Activated naive CD8-positive, alpha-beta T cell (primary cell): Measurements from ENCODE around the gene MT1F.
A peak's percentile ranks its signal among the peaks of the same experiment; 100 is the strongest.
"Not testable (repeated sequence)": the region's sequence is repeated elsewhere in the genome, so short reads cannot be mapped to it uniquely, and the experiment has no call there.

Experiments
- H3K27ac Mint-ChIP-seq: one replicate; pipeline ENCODE4 v1.8.0; 2021; ENCODE audit warnings: mixed read lengths
- H3K27me3 Mint-ChIP-seq: one replicate; pipeline ENCODE4 v1.8.0; 2021; ENCODE audit warnings: mixed read lengths
- H3K36me3 Mint-ChIP-seq: one replicate; pipeline ENCODE4 v1.8.0; 2021; ENCODE audit warnings: mixed read lengths
- H3K4me1 Mint-ChIP-seq: one replicate; pipeline ENCODE4 v1.8.0; 2021; ENCODE audit warnings: low read depth, mixed read lengths
- H3K4me3 Mint-ChIP-seq: one replicate; pipeline ENCODE4 v1.8.0; 2021; ENCODE audit warnings: mild to moderate bottlenecking, mixed read lengths
- H3K9me3 Mint-ChIP-seq: one replicate; pipeline ENCODE4 v1.8.0; 2021; ENCODE audit warnings: low read depth, mixed read lengths

MT1F gene

DNA sequence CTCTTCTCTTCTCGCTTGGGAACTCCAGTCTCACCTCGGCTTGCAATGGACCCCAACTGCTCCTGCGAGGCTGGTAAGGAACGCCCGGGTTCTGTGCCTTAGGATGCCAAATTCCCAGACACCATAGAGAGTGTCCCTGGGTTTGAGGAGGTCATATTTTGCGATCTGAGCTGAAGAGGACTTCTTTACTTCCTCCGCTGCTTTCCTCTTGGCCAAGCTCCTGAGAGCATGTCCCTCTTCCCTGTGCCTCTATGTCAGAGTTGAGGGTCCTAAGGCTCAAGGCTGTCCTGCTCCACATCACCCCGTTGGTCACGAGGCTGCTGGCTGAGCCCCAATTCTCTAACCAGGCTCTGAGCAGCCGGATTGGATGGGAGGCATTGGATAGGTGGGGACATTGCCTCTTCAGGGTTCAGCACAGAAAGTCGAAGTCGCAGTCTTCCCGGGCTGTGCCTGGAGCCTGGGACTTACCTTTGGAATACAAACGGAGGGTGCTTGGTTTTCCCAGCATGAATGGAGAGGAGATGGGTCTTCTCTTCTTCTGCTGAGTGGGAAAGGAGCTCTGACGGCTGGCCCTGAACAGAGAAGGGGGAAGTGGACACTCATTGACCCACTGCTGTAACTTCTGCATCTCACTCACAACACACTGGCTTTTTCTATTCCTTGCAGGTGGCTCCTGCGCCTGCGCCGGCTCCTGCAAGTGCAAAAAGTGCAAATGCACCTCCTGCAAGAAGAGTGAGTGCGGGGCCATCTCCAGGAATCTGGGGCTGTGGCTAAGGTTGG, 12.3 kb downstream of the MT1F start:
- Mint-ChIP-seq H3K36me3 (peaks cover 12% of the 10 kb centered on the region), H3K9me3 (no peaks in the 10 kb centered on the region), H3K27me3 (peaks cover 23% of the 10 kb centered on the region), H3K27ac (no peak overlapping the region), H3K4me1 (peaks cover 25% of the 10 kb centered on the region), H3K4me3 (peak overlapping the region; percentile 20)

DNA sequence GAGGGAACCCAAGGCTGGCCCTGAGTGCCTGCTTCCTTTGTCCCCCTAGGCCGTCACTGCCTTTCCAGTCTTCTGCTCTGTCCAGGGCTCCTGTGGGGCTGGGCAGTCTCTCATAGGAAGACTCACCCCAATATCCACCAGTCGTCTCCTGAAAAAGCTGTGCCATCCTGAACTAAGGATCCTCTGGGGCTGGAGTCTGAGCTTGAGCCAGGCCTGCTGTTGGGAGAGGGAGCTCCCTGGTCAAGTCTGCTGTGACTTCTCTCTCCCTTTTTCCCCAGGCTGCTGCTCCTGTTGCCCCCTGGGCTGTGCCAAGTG, 12.8 kb downstream of the MT1F start:
- Mint-ChIP-seq H3K4me1 (peaks cover 29% of the 10 kb centered on the region), H3K27ac (no peak overlapping the region), H3K27me3 (peaks cover 20% of the 10 kb centered on the region), H3K36me3 (peaks cover 9% of the 10 kb centered on the region), H3K9me3 (no peaks in the 10 kb centered on the region), H3K4me3 (no peak overlapping the region)

DNA sequence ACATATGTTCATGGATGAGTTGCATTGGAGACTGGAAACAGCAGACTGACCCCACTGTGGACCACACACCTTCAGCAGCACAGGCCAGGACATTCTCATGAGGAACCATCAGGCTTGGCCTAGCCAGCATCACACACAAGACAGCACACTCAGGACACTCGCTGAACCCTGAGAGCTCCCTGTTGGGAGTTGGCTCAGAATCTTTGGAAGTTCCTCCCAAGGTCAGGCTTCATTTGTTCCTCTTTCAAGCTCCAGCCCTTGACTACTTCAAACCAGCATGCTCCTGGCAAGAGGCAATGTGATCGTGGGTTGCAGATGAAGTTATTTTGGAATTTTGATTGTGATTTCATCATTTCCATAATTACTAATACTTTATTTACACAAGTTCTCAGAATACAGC, 13.9 kb downstream of the MT1F start:
- not testable (repeated sequence) for H3K27ac Mint-ChIP-seq, H3K4me3 Mint-ChIP-seq, H3K9me3 Mint-ChIP-seq, H3K36me3 Mint-ChIP-seq
- peaks cover 19% of the 10 kb centered on the region for H3K27me3 Mint-ChIP-seq
- peaks cover 35% of the 10 kb centered on the region for H3K4me1 Mint-ChIP-seq

DNA sequence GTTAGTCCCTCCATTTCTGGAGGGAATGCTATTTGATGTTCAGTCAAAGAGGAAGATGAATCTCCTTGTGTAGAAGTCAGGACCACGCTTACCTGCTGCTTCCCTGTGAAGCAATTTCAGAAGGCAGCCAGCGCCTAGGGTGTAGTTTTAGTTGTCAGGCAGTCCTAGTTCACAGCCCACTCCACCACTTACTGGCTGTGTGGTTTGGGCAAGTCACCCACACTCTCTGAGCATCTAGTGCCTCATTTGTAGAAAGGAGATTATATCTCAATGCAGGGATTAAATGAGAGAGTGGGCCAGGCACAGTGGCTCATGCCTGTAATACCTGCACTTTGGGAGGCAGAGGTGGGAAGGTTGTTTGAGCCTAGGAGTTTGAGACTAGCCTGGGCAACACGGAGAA, 14.4 kb downstream of the MT1F start:
- H3K4me1 Mint-ChIP-seq = peaks cover 35% of the 10 kb centered on the region
- not testable (repeated sequence) for H3K36me3 Mint-ChIP-seq, H3K27ac Mint-ChIP-seq, H3K9me3 Mint-ChIP-seq, H3K4me3 Mint-ChIP-seq
- H3K27me3 Mint-ChIP-seq = peaks cover 19% of the 10 kb centered on the region

DNA sequence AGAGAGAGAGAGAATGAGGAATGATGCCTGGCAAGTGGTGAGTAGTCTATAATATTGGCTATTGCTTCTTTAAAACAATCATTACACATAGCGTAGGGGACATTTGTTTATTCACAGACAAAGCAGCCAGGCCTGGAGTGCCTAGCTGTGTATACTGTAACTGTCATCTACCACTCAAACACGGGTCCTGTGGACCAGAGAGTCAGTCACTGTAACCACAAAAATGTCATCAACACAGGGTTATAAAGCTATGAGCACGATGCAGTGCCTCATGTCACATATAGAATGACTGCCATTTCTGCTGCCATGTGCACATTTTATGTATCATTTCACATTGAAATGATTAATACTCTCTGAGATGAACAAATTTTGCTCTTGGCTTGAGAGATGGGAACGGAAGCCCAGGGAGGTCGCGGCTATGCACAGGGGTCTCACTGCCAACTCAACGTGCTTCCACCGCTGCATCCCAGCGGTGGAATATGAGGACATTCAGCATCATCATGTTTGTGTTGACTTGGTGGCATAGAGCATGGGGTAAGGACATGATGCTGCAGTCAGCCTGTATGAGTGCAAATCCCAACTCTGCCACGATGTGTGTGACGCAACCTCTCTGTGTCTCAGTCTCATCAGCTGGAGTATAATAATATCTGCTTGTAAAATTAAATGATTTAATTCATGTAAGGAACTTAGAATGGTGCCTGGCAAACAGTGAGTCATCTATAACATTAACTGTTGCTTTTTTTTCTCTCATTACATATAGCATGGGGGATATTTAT, 15.2 kb downstream of the MT1F start:
- Mint-ChIP-seq H3K27me3 (peaks cover 19% of the 10 kb centered on the region), H3K4me3 (no peak overlapping the region), H3K27ac (no peak overlapping the region), H3K4me1 (peaks cover 31% of the 10 kb centered on the region), H3K9me3 (no peaks in the 10 kb centered on the region), H3K36me3 (peaks cover 6% of the 10 kb centered on the region)

DNA sequence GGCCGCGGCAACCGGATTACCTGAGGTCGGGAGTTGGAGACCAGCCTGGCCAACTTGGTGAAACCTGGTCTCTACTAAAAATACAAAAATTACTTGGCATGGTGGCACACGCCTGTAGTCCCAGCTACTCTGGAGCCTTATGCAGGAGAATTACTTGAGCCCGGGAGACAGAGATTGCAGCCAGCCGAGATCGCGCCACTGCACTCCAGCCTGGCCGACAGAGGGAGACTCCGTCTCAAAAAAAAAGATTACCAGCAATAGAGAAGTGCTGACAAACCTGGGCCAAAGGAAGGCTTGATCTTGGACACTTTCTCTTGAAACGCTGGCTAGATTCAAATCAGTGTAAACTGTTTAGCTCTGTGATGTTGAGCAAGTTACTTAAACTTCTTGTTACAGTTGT, 16.2 kb downstream of the MT1F start:
- Mint-ChIP-seq H3K9me3 (no peaks in the 10 kb centered on the region), H3K27me3 (peaks cover 11% of the 10 kb centered on the region), H3K36me3 (peaks cover 4% of the 10 kb centered on the region), H3K4me3 (no peak overlapping the region), H3K27ac (no peak overlapping the region), H3K4me1 (peaks cover 24% of the 10 kb centered on the region)

DNA sequence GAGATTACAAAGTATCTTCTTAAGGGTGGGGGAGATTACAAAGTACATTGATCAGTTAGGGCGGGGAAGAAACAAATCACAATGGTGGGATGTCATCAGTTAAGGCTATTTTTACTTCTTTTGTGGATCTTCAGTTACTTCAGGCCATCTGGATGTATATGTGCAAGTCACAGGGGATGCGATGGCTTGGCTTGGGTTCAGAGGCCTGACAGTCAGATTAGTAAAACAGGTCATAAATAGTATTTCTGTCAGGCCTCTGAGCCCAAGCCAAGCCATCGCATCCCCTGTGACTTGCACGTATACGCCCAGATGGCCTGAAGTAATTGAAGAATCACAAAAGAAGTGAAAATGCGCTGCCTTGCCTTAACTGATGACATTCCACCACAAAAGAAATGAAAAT, 16.8 kb downstream of the MT1F start:
- not testable (repeated sequence) for H3K9me3 Mint-ChIP-seq, H3K36me3 Mint-ChIP-seq, H3K27ac Mint-ChIP-seq, H3K27me3 Mint-ChIP-seq
- peaks cover 19% of the 10 kb centered on the region for H3K4me1 Mint-ChIP-seq
- peak overlapping the region; percentile 81 for H3K4me3 Mint-ChIP-seq

DNA sequence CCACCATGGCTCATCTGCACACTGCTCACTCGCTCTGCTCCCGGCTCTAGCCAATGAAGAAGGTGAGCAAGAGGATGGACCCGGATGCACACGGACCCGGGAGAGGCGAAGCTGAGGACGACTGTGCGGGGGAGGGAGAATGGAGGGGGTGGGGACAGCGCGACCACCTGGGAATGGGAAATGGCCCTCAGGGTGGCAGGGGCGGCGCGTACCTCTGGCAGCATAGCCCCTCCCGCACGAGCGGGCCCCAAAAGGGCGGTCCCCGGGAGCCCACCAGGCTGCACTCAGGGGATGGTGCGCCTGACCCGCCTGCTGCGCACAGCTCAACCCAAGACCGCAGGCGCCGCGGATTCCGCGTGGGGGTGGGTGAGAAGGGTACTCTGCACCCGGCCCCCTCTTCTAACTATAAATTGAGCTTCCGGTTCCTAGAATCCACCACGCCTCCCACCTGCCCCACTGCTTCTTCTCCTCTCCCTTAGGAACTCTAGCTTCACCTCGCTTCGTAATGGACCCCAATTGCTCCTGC, 18.0 kb downstream of the MT1F start:
- peaks cover 2% of the 10 kb centered on the region for H3K36me3 Mint-ChIP-seq
- H3K4me1 Mint-ChIP-seq = peaks cover 16% of the 10 kb centered on the region
- peak overlapping the region; percentile 81 for H3K4me3 Mint-ChIP-seq
- no peaks in the 10 kb centered on the region for H3K9me3 Mint-ChIP-seq
- peaks cover 4% of the 10 kb centered on the region for H3K27me3 Mint-ChIP-seq
- peak overlapping the region; percentile 16 for H3K27ac Mint-ChIP-seq

DNA sequence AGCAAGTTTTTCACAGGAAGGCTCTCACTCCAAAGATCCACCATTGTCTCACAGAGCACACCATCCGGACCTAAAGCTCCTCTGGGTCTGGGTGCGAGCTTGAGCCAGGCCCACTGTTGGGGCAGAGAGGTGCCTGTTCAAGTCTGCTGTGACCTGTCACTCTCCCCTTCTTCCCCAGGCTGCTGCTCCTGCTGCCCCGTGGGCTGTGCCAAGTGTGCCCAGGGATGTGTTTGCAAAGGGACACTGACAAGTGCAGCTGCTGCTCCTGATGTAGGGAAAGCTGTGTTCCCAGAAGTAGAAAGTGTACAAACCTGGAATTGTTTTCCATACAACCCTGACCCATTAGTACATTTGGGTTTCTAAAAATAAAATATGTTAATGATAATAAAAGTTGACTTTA, 19.7 kb downstream of the MT1F start:
- no peak overlapping the region for H3K27ac Mint-ChIP-seq
- H3K36me3 Mint-ChIP-seq = no peaks in the 10 kb centered on the region
- no peaks in the 10 kb centered on the region for H3K27me3 Mint-ChIP-seq
- H3K4me1 Mint-ChIP-seq = peaks cover 21% of the 10 kb centered on the region
- no peaks in the 10 kb centered on the region for H3K9me3 Mint-ChIP-seq
- H3K4me3 Mint-ChIP-seq = no peak overlapping the region

DNA sequence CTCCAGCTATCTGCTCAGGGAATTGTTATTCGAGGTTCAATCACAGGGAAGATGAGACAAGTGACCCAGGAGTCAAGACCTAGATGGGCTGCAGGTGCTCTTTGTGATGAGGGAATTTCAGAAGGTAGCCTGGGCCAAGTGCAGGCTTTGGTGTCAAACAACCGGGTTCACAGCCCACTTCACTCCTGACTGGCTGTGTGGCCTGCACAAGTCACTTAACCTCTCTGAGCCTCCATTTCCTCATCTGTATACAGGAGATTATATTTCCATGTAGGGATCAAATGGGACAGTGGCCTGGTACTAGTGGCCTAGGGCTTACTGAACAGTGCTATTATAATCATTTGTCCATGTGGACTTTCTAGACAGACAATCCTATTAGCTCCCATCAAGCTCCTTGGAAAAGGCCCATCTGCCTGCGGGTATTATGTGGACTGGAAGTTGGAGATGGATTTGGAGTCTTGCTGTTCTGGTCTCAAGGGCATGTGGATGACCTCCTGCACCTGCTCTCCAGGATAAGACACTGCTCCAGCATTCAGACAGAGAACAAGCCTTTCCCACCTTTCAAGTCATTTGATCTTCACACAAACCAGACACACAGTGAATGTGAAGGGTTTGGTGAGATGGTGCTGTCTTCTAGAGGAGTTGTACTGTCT, 21.4 kb downstream of the MT1F start:
- no peak overlapping the region for H3K27ac Mint-ChIP-seq
- peaks cover 2% of the 10 kb centered on the region for H3K36me3 Mint-ChIP-seq
- peaks cover 32% of the 10 kb centered on the region for H3K4me1 Mint-ChIP-seq
- no peak overlapping the region for H3K4me3 Mint-ChIP-seq
- H3K27me3 Mint-ChIP-seq = no peaks in the 10 kb centered on the region
- H3K9me3 Mint-ChIP-seq = no peaks in the 10 kb centered on the region

DNA sequence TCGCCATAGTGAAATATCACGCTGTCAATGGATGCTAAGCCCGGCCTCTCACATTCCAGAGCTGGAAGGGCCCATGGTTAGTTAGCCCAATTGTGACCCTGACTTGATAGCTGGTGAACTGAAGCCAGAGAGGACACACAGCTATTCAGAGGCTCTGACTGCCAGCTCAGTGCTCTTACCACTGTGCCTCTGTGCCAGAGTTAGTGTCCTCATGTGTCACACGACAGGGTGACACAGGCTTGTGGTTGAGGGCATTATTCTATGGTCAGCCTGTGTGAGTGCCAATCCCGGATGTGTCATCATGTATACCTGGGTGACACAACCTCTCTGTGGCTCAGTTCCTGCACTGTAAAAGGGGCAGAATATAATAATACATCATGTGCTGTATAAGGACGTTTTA, 22.1 kb downstream of the MT1F start:
- Mint-ChIP-seq H3K4me3 (no peak overlapping the region), H3K4me1 (peaks cover 29% of the 10 kb centered on the region), H3K27me3 (no peaks in the 10 kb centered on the region), H3K9me3 (no peaks in the 10 kb centered on the region), H3K27ac (no peak overlapping the region), H3K36me3 (peaks cover 2% of the 10 kb centered on the region)

DNA sequence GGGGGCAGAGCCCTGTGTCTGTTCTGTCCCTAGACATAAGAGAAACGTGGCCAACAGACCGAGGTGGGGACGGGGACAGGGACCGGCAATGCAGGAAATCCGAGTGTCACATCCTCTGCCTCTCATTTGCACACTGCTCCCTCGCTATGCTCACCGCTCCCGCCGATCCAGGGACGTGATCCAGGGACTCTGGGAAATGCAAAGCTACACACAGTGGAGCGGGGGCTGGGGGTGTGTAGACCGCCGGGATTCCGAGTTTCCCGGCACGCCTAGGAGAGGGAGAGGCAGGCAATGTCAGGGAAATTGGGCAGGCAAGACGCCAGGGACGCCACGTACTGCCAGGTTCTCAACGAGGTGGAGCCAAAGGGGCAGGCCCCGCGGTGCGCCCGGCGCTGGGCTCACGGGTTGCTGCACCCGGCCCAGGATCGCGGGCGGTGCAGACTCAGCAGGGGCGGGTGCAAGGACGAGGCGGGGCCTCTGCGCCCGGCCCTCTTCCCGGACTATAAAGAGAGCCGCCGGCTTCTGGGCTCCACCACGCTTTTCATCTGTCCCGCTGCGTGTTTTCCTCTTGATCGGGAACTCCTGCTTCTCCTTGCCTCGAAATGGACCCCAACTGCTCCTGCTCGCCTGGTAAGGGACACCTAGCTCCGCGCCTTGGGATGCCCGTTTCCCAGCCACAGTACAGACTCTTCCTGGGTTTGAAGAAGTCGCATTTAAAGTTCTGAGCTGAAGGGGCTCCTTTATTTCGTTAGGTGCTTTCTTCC, 24.4 kb downstream of the MT1F start, which contains the start of gene MT1X:
Gene MT1X (plus strand): TSS at position 532 of the 764 bp plus-strand sequence. CDS start 71 bp downstream, at position 603.
- H3K27ac Mint-ChIP-seq = peak within 1 kb of the TSS; percentile 96
- H3K4me1 Mint-ChIP-seq = peaks cover 20% of the 10 kb centered on the region
- no peaks in the 10 kb centered on the region for H3K9me3 Mint-ChIP-seq
- peak within 1 kb of the TSS; percentile 94 for H3K4me3 Mint-ChIP-seq
- H3K27me3 Mint-ChIP-seq = no peaks in the 10 kb centered on the region
- peaks cover 5% of the 10 kb centered on the region for H3K36me3 Mint-ChIP-seq

DNA sequence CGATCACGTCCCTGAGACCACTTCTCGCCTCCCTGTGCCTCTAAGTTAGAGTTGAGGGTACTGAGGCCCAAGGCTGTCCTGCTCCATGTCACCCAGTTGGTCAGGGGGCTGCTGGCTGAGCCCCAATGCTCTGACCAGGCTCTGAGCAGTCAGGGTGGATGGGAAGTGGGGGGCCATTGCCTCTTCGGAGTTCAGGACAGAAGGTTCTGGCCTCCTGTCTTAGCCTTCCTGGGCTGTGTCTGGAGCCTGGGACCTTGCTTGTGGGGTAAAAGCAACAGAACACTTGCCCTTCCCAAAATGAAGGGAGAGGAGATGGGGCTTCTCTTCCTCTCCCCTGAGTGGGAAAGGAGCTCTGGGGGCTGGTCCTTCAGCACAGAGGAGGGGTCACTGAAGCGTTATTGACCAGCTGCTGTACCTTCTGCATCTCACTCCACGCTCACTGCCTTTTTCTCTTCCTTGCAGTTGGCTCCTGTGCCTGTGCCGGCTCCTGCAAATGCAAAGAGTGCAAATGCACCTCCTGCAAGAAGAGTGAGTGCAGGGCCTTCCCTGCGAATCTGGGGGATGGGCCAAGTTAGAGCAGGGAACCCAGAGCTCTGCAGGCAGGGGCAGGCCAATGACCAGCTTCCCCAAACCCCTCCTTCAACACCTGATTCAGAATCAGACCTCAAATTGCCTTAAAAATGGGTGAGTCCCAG, 25.1 kb downstream of the MT1F start:
- Mint-ChIP-seq H3K4me3 (peak overlapping the region; percentile 94), H3K9me3 (no peaks in the 10 kb centered on the region), H3K27ac (peak overlapping the region; percentile 96), H3K36me3 (peaks cover 5% of the 10 kb centered on the region), H3K27me3 (no peaks in the 10 kb centered on the region), H3K4me1 (peaks cover 20% of the 10 kb centered on the region)
